ENCODE data around the gene FHOD3. TPM values are rescaled to one million over a fixed set of nuclear protein-coding genes. Genes with fewer than 3 reads are reported as not detected.

Gene FHOD3
- total RNA-seq, 1 experiment from 2014 or later: 0.34 TPM

DNA sequence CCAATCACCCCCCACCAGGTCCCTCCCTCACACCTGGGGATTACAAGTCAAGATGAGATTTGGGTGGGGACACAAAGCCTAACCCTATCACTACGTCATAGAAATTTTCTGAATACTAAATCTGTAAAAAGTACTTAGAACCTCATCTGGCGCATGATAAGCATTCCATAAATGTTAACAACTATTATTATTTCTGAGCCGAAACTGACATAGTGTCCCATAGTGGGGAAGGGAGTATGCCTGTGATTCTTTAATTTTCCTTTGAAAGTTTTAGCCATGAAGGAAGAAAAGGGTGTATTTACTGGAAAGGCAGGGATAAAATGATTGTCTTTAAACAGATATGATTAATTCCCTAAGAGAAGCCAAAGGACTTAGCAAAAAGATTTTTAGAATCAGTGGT lies 71.4 kb downstream of the FHOD3 start:
- no peaks in the 10 kb centered on the region for H3K9me3 ChIP-seq (ENCODE audit: low read depth, low read length, poor library complexity, severe bottlenecking)
- DNase-seq (ENCODE audit: low spot score): no peak
- no peaks in the 10 kb centered on the region for H3K36me3 ChIP-seq (ENCODE audit: insufficient read depth, low read length, poor library complexity, severe bottlenecking)
- no peak overlapping the region for H3K4me3 ChIP-seq (ENCODE audit: low read depth, low read length, poor library complexity, severe bottlenecking)
- ChIA-PET CTCF (no interaction called here), POLR2A (ENCODE audit: low non-redundant PET) (no interaction called here)
- H3K4me1 ChIP-seq (ENCODE audit: insufficient read depth, low read length, poor library complexity, severe bottlenecking): no peaks in the 10 kb centered on the region
- intact Hi-C loops (cut with micrococcal nuclease; ENCODE audit: unreplicated experiment): no loop called here
- peaks cover 17% of the 10 kb centered on the region for H3K27me3 ChIP-seq (replicated peaks; ENCODE audit: insufficient read depth, low read depth, low read length, poor library complexity)
- no TSS peak for BruUV-seq (replicated peaks)
- H3K27ac ChIP-seq (ENCODE audit: low read depth, low read length, poor library complexity, severe bottlenecking): no peak overlapping the region
- TF ChIP-seq, protein P1, sequence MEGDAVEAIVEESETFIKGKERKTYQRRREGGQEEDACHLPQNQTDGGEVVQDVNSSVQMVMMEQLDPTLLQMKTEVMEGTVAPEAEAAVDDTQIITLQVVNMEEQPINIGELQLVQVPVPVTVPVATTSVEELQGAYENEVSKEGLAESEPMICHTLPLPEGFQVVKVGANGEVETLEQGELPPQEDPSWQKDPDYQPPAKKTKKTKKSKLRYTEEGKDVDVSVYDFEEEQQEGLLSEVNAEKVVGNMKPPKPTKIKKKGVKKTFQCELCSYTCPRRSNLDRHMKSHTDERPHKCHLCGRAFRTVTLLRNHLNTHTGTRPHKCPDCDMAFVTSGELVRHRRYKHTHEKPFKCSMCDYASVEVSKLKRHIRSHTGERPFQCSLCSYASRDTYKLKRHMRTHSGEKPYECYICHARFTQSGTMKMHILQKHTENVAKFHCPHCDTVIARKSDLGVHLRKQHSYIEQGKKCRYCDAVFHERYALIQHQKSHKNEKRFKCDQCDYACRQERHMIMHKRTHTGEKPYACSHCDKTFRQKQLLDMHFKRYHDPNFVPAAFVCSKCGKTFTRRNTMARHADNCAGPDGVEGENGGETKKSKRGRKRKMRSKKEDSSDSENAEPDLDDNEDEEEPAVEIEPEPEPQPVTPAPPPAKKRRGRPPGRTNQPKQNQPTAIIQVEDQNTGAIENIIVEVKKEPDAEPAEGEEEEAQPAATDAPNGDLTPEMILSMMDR (conservative IDR thresholded peaks at IDR 0.05; ENCODE audit: low read depth, low read length): no peak
- no peak for TF ChIP-seq EZH2 (IDR thresholded peaks at IDR 0.05; ENCODE audit: borderline replicate concordance, low read depth, low read length, poor library complexity, severe bottlenecking)

DNA sequence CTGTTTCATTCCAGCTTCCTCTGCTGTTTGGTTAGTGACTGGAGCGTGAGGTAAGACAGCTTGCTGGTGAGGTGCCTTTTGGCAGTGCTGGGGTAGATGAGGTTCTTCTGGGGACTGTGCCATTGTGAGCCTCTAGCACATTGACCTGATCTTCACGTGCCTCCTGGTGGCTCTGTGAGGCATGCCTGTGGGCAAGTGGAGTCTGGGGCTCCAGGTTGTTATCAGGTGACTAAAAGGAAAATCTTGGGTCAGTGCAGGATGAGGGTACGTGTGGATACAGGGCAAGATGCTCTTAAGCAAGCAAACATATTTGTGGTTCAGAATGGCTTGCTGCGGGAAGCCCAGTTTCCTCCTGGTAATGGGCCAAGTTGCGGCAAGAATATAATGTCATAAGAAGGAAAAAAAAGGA lies 75.4 kb downstream of the FHOD3 start:
- CTCF ChIA-PET: no interaction called here

DNA sequence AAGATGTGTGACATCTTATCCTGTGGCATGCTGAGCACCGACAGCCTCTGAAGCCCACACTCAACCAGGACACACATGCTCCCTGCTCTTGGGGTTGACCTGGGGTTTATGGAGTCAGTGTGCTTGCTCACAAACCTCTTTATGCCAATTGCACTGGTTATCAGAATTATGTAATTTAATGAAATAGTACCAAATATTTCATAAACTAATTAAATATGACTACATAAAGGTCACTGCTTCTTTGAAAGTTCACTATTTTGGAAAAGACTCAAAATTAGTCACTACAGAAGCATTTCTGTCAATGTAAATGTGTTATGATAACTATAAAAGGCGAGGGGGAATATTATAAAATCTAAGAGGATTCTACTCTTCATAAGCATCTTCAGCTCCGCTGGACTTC lies 76.7 kb downstream of the FHOD3 start:
- no peak overlapping the region for H3K4me3 ChIP-seq (ENCODE audit: low read depth, low read length, poor library complexity, severe bottlenecking)
- CTCF ChIA-PET: no interaction called here
- DNase-seq (ENCODE audit: low spot score): no peak
- intact Hi-C loops (cut with micrococcal nuclease; ENCODE audit: unreplicated experiment): no loop called here
- no TSS peak for BruUV-seq (replicated peaks)
- no peaks in the 10 kb centered on the region for H3K4me1 ChIP-seq (ENCODE audit: insufficient read depth, low read length, poor library complexity, severe bottlenecking)
- no peaks in the 10 kb centered on the region for H3K9me3 ChIP-seq (ENCODE audit: low read depth, low read length, poor library complexity, severe bottlenecking)
- TF ChIP-seq EZH2 (IDR thresholded peaks at IDR 0.05; ENCODE audit: borderline replicate concordance, low read depth, low read length, poor library complexity, severe bottlenecking): no peak
- TF ChIP-seq, protein P1 (conservative IDR thresholded peaks at IDR 0.05; ENCODE audit: low read depth, low read length): no peak
- H3K36me3 ChIP-seq (ENCODE audit: insufficient read depth, low read length, poor library complexity, severe bottlenecking): no peaks in the 10 kb centered on the region
- POLR2A ChIA-PET (ENCODE audit: low non-redundant PET): no interaction called here
- H3K27ac ChIP-seq (ENCODE audit: low read depth, low read length, poor library complexity, severe bottlenecking): no peak overlapping the region
- peaks cover 23% of the 10 kb centered on the region for H3K27me3 ChIP-seq (replicated peaks; ENCODE audit: insufficient read depth, low read depth, low read length, poor library complexity)

More for the DNA sequence above, 75.4 kb downstream of the FHOD3 start:
- DNase-seq (ENCODE audit: low spot score): no peak
- Histone ChIP-seq H3K4me1 (ENCODE audit: insufficient read depth, low read length, poor library complexity, severe bottlenecking) (no peaks in the 10 kb centered on the region), H3K9me3 (ENCODE audit: low read depth, low read length, poor library complexity, severe bottlenecking) (no peaks in the 10 kb centered on the region), H3K27ac (ENCODE audit: low read depth, low read length, poor library complexity, severe bottlenecking) (no peak overlapping the region), H3K36me3 (ENCODE audit: insufficient read depth, low read length, poor library complexity, severe bottlenecking) (no peaks in the 10 kb centered on the region), H3K4me3 (ENCODE audit: low read depth, low read length, poor library complexity, severe bottlenecking) (no peak overlapping the region), H3K27me3 (replicated peaks; ENCODE audit: insufficient read depth, low read depth, low read length, poor library complexity) (peaks cover 23% of the 10 kb centered on the region)
- TF ChIP-seq, protein P1 (conservative IDR thresholded peaks at IDR 0.05; ENCODE audit: low read depth, low read length): no peak
- no peak for TF ChIP-seq EZH2 (IDR thresholded peaks at IDR 0.05; ENCODE audit: borderline replicate concordance, low read depth, low read length, poor library complexity, severe bottlenecking)
- intact Hi-C loops (cut with micrococcal nuclease; ENCODE audit: unreplicated experiment): no loop called here
- BruUV-seq (replicated peaks): no TSS peak
- POLR2A ChIA-PET (ENCODE audit: low non-redundant PET): no interaction called here

Measured in A673 (cell line).